Body of pancreas (tissue), 2 donors: ENCODE results near the gene OR52A5. TPM values are rescaled to one million over a fixed set of nuclear protein-coding genes. Genes with fewer than 3 reads are reported as not detected.

Experiments
- total RNA-seq, 2 donors: library from RNA; depleted of rRNA; stranded (reverse); fragments of >200 nt; gene quantifications; one replicate each; pipeline ENCODE4 v1.1.0, GENCODE V29; 2016

Gene OR52A5
- total RNA-seq, 2 donors from 2014 or later = not detected

Other genes starting within 250 kb of the OR52A5 start
- not detected for gene OR51A7, start 234.6 kb downstream of the OR52A5 start, total RNA-seq
- not detected for gene OR51G2, start 219.0 kb downstream of the OR52A5 start, total RNA-seq
- not detected for gene OR51G1, start 214.0 kb downstream of the OR52A5 start, total RNA-seq
- not detected for gene OR51A4, start 190.8 kb downstream of the OR52A5 start, total RNA-seq
- not detected for gene OR51A2, start 182.6 kb downstream of the OR52A5 start, total RNA-seq
- gene OR51L1, start 143.5 kb downstream of the OR52A5 start, total RNA-seq = not detected
- not detected for gene OR52J3, start 91.8 kb downstream of the OR52A5 start, total RNA-seq
- gene OR52E2, start 78.7 kb downstream of the OR52A5 start, total RNA-seq = not detected
- gene OR52E1, start 68.8 kb downstream of the OR52A5 start, total RNA-seq = not detected
- not detected for gene OR52A1, start 16.4 kb upstream of the OR52A5 start, total RNA-seq
- gene OR51V1, start 62.3 kb upstream of the OR52A5 start, total RNA-seq = not detected
- gene HBB, start 88.7 kb upstream of the OR52A5 start, total RNA-seq = 10 to 100 TPM in 1 of 2 donors, not detected in 1; 13.0 TPM
- gene HBD, start 96.1 kb upstream of the OR52A5 start, total RNA-seq = not detected
- not detected for gene HBG1, start 111.5 kb upstream of the OR52A5 start, total RNA-seq
- gene HBG2, start 116.4 kb upstream of the OR52A5 start, total RNA-seq = not detected
- not detected for gene HBE1, start 131.6 kb upstream of the OR52A5 start, total RNA-seq
- under 1 TPM; 0.52 to 0.66 TPM for gene OR51B4, start 163.6 kb upstream of the OR52A5 start, total RNA-seq
- gene OR51B2, start 185.9 kb upstream of the OR52A5 start, total RNA-seq = under 1 TPM in 1 of 2 donors, not detected in 1; 0.78 TPM
- gene OR51B5, start 205.2 kb upstream of the OR52A5 start, total RNA-seq = not detected
- not detected for gene OR51B6, start 213.2 kb upstream of the OR52A5 start, total RNA-seq
- gene OR51M1, start 245.5 kb upstream of the OR52A5 start, total RNA-seq = not detected